Activated CD8-positive, alpha-beta memory T cell treated with anti-CD3 and anti-CD28 coated beads for 48 hours (primary cell): ENCODE data around the gene GRIA3.
"Not testable (repeated sequence)": the region's sequence is repeated elsewhere in the genome, so short reads cannot be mapped to it uniquely, and the experiment has no call there.

Experiments used
- DNase-seq, 3 experiments: peaks; one replicate each; pipeline ENCODE4 v3.0.0-alpha.2; 2020; ENCODE audit warnings: low read depth in 2 of 3, low spot score in 2 of 3

Gene GRIA3

GRCh38 chrX:123271902-123272301 is 87.8 kb downstream of the GRIA3 start:
- no peak for DNase-seq

DNA sequence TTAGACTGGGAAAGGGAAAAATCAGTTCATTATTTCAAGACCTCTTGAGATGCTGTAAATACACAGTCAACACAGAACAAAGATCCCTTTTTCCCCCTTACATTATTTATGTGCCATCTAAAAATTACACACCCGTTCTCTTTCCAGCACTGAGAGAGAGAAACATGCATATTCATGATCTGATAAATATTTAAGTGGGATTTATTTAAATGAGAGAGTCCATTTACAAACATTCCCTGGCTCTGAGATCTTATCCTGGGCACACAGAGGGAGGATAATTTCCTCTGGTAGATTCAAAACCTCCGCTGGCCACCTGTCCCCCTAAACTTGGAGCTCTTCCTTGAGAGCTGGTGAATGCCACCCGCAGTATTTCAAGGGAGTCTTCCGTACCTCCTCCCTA is 88.6 kb downstream of the GRIA3 start:
- DNase-seq = no peak

GRCh38 chrX:123274796-123275195 is 90.7 kb downstream of the GRIA3 start:
- no peak for DNase-seq

DNA sequence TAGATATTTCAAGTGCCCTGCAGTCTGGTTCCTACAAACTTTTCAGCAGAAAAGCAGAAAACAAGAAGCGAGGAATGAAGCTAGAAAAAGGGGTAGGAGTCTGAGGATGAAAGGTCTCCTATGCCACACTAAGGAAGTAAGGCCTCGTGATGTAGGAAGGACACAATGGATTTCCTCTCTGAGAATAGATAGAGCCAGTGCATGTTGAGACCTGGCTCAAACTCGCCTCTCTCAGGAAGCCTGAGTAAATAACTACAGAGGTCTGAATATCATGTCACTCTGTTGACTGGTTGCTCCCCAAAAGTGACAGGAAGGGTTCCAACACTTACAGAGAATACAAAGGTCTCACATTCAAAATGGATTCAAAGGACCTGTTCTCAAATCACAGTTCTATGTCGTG is 93.3 kb downstream of the GRIA3 start:
- no peak for DNase-seq

DNA sequence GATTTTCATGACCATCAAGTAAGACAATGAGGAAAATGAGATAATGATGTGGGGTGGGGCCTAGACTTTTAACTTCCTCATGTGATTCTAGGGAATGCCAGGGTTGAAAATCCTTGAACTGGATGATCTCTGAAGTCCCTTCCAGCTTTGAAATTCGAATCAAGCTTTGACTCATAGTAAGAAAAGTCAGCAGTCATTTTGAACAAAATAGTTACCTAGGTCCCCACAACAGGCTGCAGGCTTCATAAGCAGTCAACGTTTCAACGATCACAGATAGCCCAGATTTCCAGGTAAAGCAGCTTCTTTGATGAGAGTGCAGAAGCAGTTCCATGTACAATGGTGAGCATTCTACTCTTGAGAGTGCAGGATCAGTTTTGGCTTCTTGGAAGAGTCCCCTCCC is 93.7 kb downstream of the GRIA3 start:
- no peak for DNase-seq

DNA sequence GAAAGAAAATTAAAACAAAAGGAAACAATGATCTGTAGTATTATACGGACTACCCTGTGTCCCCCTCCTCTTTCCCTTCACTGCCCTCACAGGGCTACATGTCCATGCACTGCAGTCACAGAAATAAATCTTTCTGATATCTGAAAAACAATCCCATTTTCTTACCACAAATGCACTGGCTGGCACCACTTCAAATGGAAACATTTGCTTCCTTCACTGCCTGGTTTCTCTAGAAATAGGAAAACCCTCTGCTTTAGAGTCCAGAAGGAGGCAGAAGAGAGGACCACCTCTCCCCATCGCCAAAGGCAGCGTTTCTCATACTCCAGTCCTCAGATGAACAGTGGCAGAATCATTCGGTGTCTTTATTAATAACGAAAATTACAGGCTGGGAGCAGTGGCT is 98.2 kb downstream of the GRIA3 start:
- no peak for DNase-seq

- not testable (repeated sequence) for DNase-seq
Measured at GRCh38 chrX:123283407-123283806, 99.3 kb downstream of the GRIA3 start.

DNA sequence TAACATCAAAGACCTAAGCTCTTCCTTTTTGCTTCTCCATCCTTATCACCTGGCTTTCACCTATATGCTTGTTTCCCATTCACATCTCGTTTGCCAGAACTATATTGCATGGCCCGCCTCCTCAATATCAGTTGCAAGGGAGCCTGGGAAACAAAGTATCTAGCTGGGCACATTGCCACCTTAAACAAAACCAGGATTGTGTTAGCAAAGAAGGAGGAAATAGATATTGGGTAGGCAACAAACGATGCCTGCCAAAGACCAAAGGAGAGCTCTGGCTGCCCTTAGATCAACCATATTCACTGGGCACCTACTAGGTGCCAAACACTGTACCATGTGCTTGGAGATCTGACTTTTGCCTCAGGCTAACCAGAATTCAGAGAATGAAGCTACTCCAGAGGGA is 107.5 kb downstream of the GRIA3 start:
- no peak for DNase-seq

DNA sequence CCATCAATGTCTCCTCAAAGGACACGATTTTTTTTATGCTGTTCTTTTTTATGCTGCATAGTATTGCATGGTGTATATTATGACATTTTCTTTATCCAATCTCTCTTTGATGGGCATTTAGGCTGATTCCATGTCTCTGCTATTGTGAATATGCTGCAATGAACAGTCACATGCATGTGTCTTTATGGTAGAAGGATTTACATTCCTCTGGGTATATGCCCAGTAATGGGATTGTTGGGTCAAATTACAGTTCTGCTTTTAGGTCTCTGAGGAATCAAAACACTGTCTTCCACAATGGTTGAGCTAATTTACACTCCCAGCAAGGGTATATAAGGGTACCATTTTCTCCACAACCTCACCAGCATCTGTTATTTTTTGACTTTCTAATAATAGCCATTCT is 113.9 kb downstream of the GRIA3 start:
- no peak for DNase-seq

DNA sequence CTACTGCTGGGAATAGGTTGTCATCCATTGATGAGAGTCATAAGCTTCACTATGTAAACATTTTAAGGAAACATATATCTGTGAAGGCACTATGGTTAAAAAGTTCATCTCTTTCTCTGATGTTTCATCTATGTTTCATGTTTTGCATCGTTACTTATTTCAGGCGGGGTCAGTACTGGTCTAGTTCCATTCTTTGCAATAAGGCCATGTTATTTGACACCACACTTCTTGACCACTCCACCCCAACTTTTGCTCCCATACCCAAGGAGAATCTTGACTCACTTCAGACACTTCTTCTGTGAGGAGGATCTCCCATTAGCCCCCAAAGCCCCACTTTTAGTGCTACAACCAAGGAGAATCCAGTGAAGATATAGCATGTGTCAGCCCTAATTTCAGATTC is 119.4 kb downstream of the GRIA3 start:
- no peak for DNase-seq

DNA sequence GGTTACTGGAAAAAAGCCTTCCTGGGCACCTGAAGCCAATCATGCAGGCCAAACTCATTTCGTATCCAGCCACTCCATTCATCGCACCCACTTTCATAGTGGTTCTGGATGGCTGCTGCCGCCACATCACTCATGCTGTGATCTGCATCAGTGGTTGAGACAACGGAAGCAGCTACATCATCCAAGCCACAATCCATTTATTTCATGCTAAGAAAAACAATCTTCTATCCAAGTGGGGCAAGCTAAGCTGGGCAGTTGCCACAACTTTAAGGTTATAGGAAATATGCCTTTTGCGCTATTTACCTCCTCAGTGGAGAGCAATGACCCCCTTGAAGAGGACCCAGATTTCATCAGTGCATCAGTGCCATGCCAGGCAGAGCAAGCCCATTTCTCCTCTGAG is 124.6 kb downstream of the GRIA3 start:
- DNase-seq = no peak

GRCh38 chrX:123310112-123310511 is 126.0 kb downstream of the GRIA3 start:
- no peak for DNase-seq

DNA sequence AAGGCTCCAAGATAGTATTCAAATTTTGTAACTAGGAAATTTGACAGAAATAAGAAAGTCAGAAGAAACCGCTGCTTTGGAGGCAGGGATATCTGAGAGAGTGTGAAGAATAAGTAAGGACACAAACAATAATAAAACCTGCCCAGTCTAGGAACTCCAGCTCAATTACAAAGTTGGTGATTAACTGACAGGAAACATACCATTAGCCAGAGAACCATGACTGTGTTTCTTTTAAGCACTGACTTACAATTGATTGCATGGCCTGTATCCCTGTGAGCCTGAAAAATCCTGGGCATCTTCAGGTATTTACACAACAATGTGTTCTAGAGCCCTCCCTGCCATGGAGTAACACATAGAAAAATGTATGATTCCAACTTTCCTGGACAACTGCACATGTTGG is 127.4 kb downstream of the GRIA3 start:
- no peak for DNase-seq

DNA sequence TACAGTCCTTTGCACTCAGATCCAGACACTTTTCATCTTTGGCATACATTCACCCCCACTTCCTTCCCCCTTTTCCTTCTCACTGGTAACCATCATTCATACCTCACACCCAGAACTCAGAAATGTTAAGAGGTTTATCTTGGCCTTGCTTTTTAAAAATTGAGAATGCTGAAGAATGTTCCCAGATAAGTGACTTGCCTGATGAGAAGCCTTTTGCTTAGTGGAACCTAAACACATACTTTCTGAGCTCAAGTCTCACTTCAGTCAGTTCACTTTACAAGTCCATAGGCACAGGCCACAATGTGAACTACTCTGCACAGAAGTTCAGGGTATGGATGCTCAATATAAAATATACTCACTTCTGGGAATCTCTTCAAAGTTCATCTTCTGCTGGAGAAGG is 129.4 kb downstream of the GRIA3 start:
- DNase-seq = no peak

GRCh38 chrX:123320622-123321021 is 136.5 kb downstream of the GRIA3 start:
- DNase-seq = no peak

DNA sequence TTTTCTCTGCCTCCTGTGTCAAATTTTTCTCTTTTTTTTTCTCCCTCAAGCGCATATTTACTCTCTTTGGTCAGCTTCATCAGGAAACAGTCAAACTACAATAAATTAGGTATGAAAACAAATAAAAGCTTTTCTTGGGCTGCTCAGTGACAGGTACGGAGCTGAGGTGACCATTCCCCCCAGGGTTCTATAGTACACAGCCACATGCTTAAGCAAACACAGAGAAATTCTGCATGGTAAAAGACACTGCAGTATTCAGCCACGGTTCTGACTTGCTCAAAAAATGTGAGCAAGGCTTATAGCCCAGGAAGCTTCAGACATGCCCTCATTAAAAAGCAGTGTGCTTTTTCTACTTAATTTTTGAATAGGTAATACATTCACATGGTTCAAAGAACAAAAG is 138.5 kb downstream of the GRIA3 start:
- no peak for DNase-seq

DNA sequence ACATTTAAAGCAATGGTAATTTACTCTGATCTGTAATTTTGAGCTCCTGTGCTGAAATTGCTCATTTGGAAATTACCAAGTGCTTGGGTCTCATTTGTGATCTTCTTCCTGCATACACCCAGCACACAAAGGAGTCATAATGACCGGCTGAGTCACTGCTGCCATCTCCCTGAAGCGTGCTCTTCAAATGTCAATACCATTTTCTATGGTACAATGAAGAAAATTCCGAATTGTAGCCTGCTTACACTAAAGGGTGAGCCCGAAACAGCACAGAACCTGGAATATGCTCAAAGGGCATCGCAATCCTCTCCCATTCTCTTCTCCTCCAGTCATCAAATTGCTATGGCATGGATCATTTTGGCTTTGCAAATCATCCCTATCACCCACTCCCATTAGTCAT is 140.5 kb downstream of the GRIA3 start:
- no peak for DNase-seq

DNA sequence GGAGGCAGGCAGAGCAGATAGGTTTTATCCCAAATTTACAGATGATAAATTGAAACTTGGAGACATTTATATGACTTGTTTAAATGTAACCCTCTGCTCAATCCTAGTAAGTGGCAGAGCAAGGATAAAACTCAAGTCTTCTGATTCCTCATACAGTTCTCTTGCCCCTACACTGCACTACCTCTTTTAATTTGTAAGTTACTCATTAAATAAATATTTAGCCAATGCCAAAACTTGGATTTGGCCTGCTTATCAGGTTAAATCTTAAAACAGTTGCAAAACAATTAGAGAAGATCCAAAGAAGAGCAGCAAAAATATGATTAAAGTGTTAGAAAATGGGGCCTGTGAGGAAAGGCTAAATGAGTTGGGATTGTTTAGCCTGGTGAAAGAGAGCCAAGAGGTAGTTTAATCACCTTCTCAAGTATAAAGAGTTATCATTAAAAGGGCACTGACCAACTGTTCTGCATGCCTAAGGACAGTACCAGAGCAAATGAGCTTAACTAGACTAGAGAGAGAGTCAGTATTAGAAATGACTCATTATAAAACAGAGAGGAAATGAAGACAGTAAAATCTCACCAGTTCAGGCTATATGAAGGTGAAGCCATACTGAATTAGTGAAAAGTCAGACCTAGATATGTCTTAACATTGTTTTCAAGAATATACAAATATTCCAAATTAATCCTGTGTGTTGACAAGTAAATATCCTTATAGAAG is 146.3 kb downstream of the GRIA3 start:
- no peak for DNase-seq

GRCh38 chrX:123331349-123331748 is 147.3 kb downstream of the GRIA3 start:
- no peak for DNase-seq

DNA sequence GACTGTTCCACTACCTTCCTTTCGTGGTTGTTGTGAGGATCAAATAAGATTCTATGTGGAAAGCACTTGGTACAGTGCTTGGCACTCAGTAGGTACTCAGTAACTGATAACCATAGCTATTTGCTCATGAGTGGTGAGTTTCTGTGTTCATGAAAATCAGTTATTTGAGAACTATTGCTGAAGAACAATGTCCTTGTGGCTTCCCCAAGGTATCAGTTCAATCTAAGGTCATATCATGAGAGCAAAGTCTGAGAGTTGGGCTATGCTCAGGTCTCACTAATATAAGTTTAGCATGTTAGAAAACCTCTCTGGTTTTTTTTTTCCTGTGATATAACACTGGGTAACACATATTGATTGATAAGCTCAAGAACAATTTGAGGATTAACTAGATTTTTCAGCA is 147.8 kb downstream of the GRIA3 start:
- DNase-seq = no peak

GRCh38 chrX:123336666-123337065 is 152.6 kb downstream of the GRIA3 start:
- no peak for DNase-seq

GRCh38 chrX:123337886-123338639 is 154.0 kb downstream of the GRIA3 start:
- DNase-seq = no peak
